Measurements from ENCODE around the gene INPPL1.

- TF ChIP-seq, protein P1, sequence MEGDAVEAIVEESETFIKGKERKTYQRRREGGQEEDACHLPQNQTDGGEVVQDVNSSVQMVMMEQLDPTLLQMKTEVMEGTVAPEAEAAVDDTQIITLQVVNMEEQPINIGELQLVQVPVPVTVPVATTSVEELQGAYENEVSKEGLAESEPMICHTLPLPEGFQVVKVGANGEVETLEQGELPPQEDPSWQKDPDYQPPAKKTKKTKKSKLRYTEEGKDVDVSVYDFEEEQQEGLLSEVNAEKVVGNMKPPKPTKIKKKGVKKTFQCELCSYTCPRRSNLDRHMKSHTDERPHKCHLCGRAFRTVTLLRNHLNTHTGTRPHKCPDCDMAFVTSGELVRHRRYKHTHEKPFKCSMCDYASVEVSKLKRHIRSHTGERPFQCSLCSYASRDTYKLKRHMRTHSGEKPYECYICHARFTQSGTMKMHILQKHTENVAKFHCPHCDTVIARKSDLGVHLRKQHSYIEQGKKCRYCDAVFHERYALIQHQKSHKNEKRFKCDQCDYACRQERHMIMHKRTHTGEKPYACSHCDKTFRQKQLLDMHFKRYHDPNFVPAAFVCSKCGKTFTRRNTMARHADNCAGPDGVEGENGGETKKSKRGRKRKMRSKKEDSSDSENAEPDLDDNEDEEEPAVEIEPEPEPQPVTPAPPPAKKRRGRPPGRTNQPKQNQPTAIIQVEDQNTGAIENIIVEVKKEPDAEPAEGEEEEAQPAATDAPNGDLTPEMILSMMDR (IDR thresholded peaks at IDR 0.05) = no peak
- no peak for TF ChIP-seq POLR2A (IDR thresholded peaks at IDR 0.05)
Measured at GRCh38 chr11:72195518-72196270, 28.9 kb upstream of the INPPL1 start.
